Smooth muscle cell (in vitro differentiated cells): ENCODE measurements around the gene DGCR6. TPM values are rescaled to one million over a fixed set of nuclear protein-coding genes. Genes with fewer than 3 reads are reported as not detected.
"Not testable (repeated sequence)": the region's sequence is repeated elsewhere in the genome, so short reads cannot be mapped to it uniquely, and the experiment has no call there.

Source experiments
- DNase-seq: peaks from one replicate; lab custom pipeline; 2025; ENCODE audit not compliant: unreplicated experiment; lab: John Stamatoyannopoulos, UW
- H2AFZ ChIP-seq: fragments of 200-600 bp; sonication (generic); 2 replicates; pipeline ENCODE4 v1.6.0; 2016; ENCODE audit warnings: antibody characterized with exemption, low read depth, mild to moderate bottlenecking
- H3F3A ChIP-seq: fragments of 200-600 bp; sonication (generic); 2 replicates; pipeline ENCODE4 v1.6.0; 2017; ENCODE audit warnings: antibody characterized with exemption, low read depth
- H3K27ac ChIP-seq: fragments of 200-600 bp; sonication (generic); 2 replicates; pipeline ENCODE4 v1.5.1; 2016; ENCODE audit warnings: low read depth, mild to moderate bottlenecking
- H3K27me3 ChIP-seq: fragments of 200-600 bp; sonication (generic); 2 replicates; pipeline ENCODE4 v1.6.1; 2016; ENCODE audit warnings: low read depth, mild to moderate bottlenecking
- H3K36me3 ChIP-seq: fragments of 200-600 bp; sonication (generic); 2 replicates; pipeline ENCODE4 v1.5.1; 2016; ENCODE audit warnings: low read depth
- H3K4me1 ChIP-seq: fragments of 200-600 bp; sonication (generic); 2 replicates; pipeline ENCODE4 v1.5.1; 2016; ENCODE audit warnings: low read depth
- H3K4me2 ChIP-seq: fragments of 200-600 bp; sonication (generic); 2 replicates; pipeline ENCODE4 v1.6.0; 2016; ENCODE audit warnings: mild to moderate bottlenecking
- H3K4me3 ChIP-seq: fragments of 200-600 bp; sonication (generic); 2 replicates; pipeline ENCODE4 v1.5.1; 2016; ENCODE audit warnings: mild to moderate bottlenecking
- H3K79me2 ChIP-seq: fragments of 200-600 bp; sonication (generic); 2 replicates; pipeline ENCODE4 v1.6.0; 2016; ENCODE audit warnings: low read depth, mild to moderate bottlenecking
- H3K9ac ChIP-seq: fragments of 200-600 bp; sonication (generic); 2 replicates; pipeline ENCODE4 v1.6.0; 2016; ENCODE audit warnings: low read depth
- H3K9me3 ChIP-seq: fragments of 200-600 bp; sonication (generic); replicated peaks from 2 replicates; pipeline ENCODE4 v1.5.1; 2016; ENCODE audit warnings: low read depth
- H4K20me1 ChIP-seq: fragments of 200-600 bp; sonication (generic); 2 replicates; pipeline ENCODE4 v1.6.0; 2016; ENCODE audit warnings: low read depth
- CTCF ChIP-seq: fragments of 200-600 bp; sonication (generic); IDR thresholded peaks from 2 replicates; pipeline ENCODE4 v1.5.1; 2017; ENCODE audit warnings: borderline replicate concordance, mild to moderate bottlenecking, antibody characterized with exemption; ENCODE audit not compliant: insufficient read depth, poor library complexity, severe bottlenecking
- WGBS: methylation state at CpG from one replicate; pipeline ENCODE4 v1.1.7; 2016; ENCODE audit warnings: low lambda C conversion rate; 5-methylcytosine and 5-hydroxymethylcytosine counted together
- polyA plus RNA-seq: library from polyadenylated mRNA; unstranded; fragments of >200 nt; fragmentation: Nextera tagmentation; extraction: Ambion mirVana; gene quantifications from 2 replicates; pipeline ENCODE4 v1.2.1, GENCODE V29; 2016
- total RNA-seq: library from RNA; depleted of rRNA; stranded (reverse); fragments of >200 nt; gene quantifications from 2 replicates; pipeline ENCODE4 v1.2.3, GENCODE V29; 2014

The DGCR6 gene
- total and polyA plus RNA-seq, 2 experiments from 2014 or later: 3.1 to 4.9 TPM

DNA sequence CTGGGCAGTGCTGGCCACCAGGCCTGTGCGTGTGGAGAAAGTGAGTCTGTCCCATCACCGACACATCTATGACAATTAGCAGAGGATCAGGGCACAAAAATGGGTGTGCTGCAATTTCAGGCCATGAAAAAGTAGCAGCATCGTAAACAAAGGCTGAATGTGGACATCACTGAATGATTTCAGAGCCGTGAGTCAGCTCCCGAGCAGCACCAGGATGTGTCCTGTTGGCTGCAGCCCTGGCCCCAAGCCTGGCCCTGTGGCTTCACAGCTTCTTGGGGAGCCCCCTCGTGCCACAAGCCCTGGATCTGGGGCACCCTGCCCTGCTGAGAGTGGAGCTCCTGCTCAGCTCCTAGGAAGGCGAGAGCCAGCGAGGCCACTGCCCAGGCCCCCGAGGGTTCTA lies 9.4 kb downstream of the DGCR6 start:
- H3K79me2 ChIP-seq, H3K27ac ChIP-seq, H2AFZ ChIP-seq, H3K9ac ChIP-seq, H3K36me3 ChIP-seq, DNase-seq, H4K20me1 ChIP-seq, H3K27me3 ChIP-seq, H3F3A ChIP-seq, H3K9me3 ChIP-seq, H3K4me2 ChIP-seq, H3K4me3 ChIP-seq, H3K4me1 ChIP-seq: not testable (repeated sequence)
- WGBS: no CpG with 5 or more reads among the region's 9 CpGs

DNA sequence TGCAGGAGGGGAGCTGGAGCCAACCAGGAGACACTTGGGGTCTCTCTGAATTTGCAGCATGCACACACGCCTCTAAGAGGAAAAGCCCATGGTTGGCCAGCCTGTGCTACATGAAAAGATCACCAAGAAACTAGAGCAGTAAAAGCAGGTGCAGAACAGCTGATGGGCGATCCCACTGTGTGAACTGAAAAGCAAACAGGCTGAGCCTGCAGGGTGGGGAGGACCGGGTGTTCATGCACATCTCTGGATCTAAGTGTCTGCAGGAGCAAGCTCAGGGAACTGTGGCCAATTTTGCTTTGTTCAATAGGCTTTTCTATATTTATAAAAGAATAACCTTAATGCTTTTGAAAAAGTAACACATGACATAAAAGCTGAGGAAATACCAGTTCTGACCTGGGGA lies 11.7 kb downstream of the DGCR6 start:
- not testable (repeated sequence) for H4K20me1 ChIP-seq, H2AFZ ChIP-seq, H3K4me3 ChIP-seq, H3K36me3 ChIP-seq, H3K9me3 ChIP-seq, H3K79me2 ChIP-seq, H3F3A ChIP-seq, H3K9ac ChIP-seq, DNase-seq, H3K4me1 ChIP-seq, H3K27ac ChIP-seq, H3K4me2 ChIP-seq, H3K27me3 ChIP-seq
- WGBS: 100% methylated on average over 1 of the region's 3 CpGs

GRCh38 chr22:18920257-18920902 lies 14.3 kb downstream of the DGCR6 start:
- not testable (repeated sequence) for H3K27me3 ChIP-seq, H3K79me2 ChIP-seq, H3K9ac ChIP-seq, H3F3A ChIP-seq, H2AFZ ChIP-seq, DNase-seq, H3K4me2 ChIP-seq, H3K9me3 ChIP-seq, H3K27ac ChIP-seq, H4K20me1 ChIP-seq, H3K4me1 ChIP-seq, H3K36me3 ChIP-seq, H3K4me3 ChIP-seq
- WGBS: no CpG with 5 or more reads among the region's 12 CpGs

- no peaks in the 10 kb centered on the region for H3K9me3 ChIP-seq
- no peaks in the 10 kb centered on the region for H3F3A ChIP-seq
- DNase-seq: no peak
- no peaks in the 10 kb centered on the region for H3K4me1 ChIP-seq
- no peak overlapping the region for H3K9ac ChIP-seq
- H3K27me3 ChIP-seq: no peaks in the 10 kb centered on the region
- TF ChIP-seq CTCF: no peak
- no peak overlapping the region for H2AFZ ChIP-seq
- H3K27ac ChIP-seq: no peak overlapping the region
- no peak overlapping the region for H3K4me3 ChIP-seq
- no peaks in the 10 kb centered on the region for H3K36me3 ChIP-seq
- H3K4me2 ChIP-seq: no peak overlapping the region
- H3K79me2 ChIP-seq: no peaks in the 10 kb centered on the region
- H4K20me1 ChIP-seq: no peaks in the 10 kb centered on the region
- WGBS: no CpG with 5 or more reads among the region's 20 CpGs
Observed at GRCh38 chr22:18925368-18926064, 19.4 kb downstream of the DGCR6 start.

DNA sequence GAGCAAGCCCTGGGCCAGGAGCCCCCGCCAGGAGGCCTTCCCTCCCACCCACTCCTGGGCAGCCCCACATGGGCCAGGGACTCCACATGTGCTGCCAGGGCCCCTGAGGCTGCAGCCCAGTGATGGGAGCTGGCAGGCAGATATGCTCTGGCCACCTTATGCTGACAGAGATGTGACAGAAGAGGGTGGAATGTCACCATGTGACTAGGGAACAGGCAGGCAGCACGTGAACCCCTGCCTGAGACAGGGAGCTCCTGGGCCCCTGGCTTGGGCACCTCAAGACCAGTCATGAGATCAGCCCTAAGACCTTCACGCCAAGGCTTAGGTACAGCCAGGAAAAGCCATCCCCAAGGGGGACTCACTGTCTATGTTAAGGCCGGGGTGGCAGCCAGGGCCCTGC lies 20.9 kb downstream of the DGCR6 start:
- no peaks in the 10 kb centered on the region for H3K9me3 ChIP-seq
- H3K9ac ChIP-seq: no peak overlapping the region
- no peak overlapping the region for H3K4me2 ChIP-seq
- no peaks in the 10 kb centered on the region for H3K4me1 ChIP-seq
- H2AFZ ChIP-seq: no peak overlapping the region
- no peaks in the 10 kb centered on the region for H3K27me3 ChIP-seq
- no peaks in the 10 kb centered on the region for H3K36me3 ChIP-seq
- no peaks in the 10 kb centered on the region for H3K79me2 ChIP-seq
- H3K4me3 ChIP-seq: no peak overlapping the region
- no CpG with 5 or more reads among the region's 4 CpGs for WGBS
- TF ChIP-seq CTCF: no peak
- H4K20me1 ChIP-seq: no peaks in the 10 kb centered on the region
- DNase-seq: no peak
- no peak overlapping the region for H3K27ac ChIP-seq
- no peaks in the 10 kb centered on the region for H3F3A ChIP-seq
